K562 (cell line): ENCODE results near the gene RTL10. TPM values are rescaled to one million over a fixed set of nuclear protein-coding genes. Genes with fewer than 3 reads are reported as not detected.

Source experiments
- ASH1L ChIP-seq: fragments of 450-650 bp; IDR thresholded peaks from 2 replicates; pipeline ENCODE4 v1.6.1; 2018; ENCODE audit warnings: borderline replicate concordance, mild to moderate bottlenecking, low read depth; ENCODE audit not compliant: partially characterized antibody
- BCL6 ChIP-seq: fragments of 250-450 bp; sonication (Bioruptor Pico); IDR thresholded peaks from 2 replicates; pipeline ENCODE4 v1.4.0; 2020
- CTCF ChIP-seq, 3 experiments: IDR thresholded peaks in 2 of 3; conservative IDR thresholded peaks in 1 of 3; 2 replicates each; pipeline ENCODE4 v1.5.1; 2011 to 2012; ENCODE audit warnings: low read length in 3 of 3, mild to moderate bottlenecking in 3 of 3, control low read depth in 2 of 3, improper control_type of control experiment in 1 of 3, inconsistent platforms in 1 of 3, low read depth in 1 of 3, mixed read lengths in 1 of 3, moderate library complexity in 1 of 3; ENCODE audit not compliant: insufficient read depth in 2 of 3
- KAT2B ChIP-seq: IDR thresholded peaks from one replicate; pipeline ENCODE4 v1.6.1; 2012; ENCODE audit warnings: low read depth, mild to moderate bottlenecking, control low read depth, inconsistent platforms, low read length, moderate library complexity
- KDM5B ChIP-seq: fragments of 200-600 bp; sonication (generic); IDR thresholded peaks from 2 replicates; pipeline ENCODE4 v1.6.1; 2012; ENCODE audit warnings: low read depth, mild to moderate bottlenecking, moderate library complexity, low read length, control low read depth, inconsistent platforms; ENCODE audit not compliant: insufficient replicate concordance
- MAZ ChIP-seq, 2 experiments: fragments of 450-650 bp in 1 of 2; sonication (generic) in 1 of 2; formaldehyde crosslinking; IDR thresholded peaks in 1 of 2; conservative IDR thresholded peaks in 1 of 2; 2 replicates each; pipeline versions ENCODE4 v1.4.0 to v1.5.0; 2020; ENCODE audit warnings: mild to moderate bottlenecking in 1 of 2, missing genetic modification reagents in 1 of 2
- NFIC ChIP-seq: fragments of 450-650 bp; IDR thresholded peaks from 2 replicates; pipeline ENCODE4 v1.6.1; 2017; ENCODE audit warnings: mild to moderate bottlenecking, inconsistent platforms
- NR3C1 ChIP-seq: sonication (generic); formaldehyde crosslinking; IDR thresholded peaks from 2 replicates; pipeline ENCODE4 v1.8.1; 2022; ENCODE audit warnings: missing genetic modification reagents
- OTX1 ChIP-seq: fragments of 450-650 bp; formaldehyde crosslinking; IDR thresholded peaks from 2 replicates; pipeline ENCODE4 v1.4.0; 2022; ENCODE audit warnings: mild to moderate bottlenecking
- PHB ChIP-seq: fragments of 250-450 bp; sonication (Bioruptor Pico); IDR thresholded peaks from 2 replicates; pipeline ENCODE4 v1.5.0; 2021
- SAP30 ChIP-seq: fragments of 200-600 bp; sonication (generic); IDR thresholded peaks from 2 replicates; pipeline ENCODE4 v1.6.1; 2012; ENCODE audit warnings: borderline replicate concordance, low read depth, mild to moderate bottlenecking, moderate library complexity, low read length, control low read depth, inconsistent platforms; ENCODE audit not compliant: insufficient read depth, poor library complexity, severe bottlenecking
- SFPQ ChIP-seq: fragments of 200-400 bp; formaldehyde crosslinking; IDR thresholded peaks from 2 replicates; pipeline ENCODE4 v1.6.1; 2017; ENCODE audit warnings: mild to moderate bottlenecking, low read depth, low read length, moderate library complexity
- SRF ChIP-seq, 2 experiments: fragments of 250-450, 450-650 bp in 1 of 2; sonication (Bioruptor Pico) in 1 of 2; sonication (generic) in 1 of 2; formaldehyde crosslinking; IDR thresholded peaks; 2 replicates each; pipeline versions ENCODE4 v1.5.0 to v1.5.1; 2020 to 2022; ENCODE audit warnings: mild to moderate bottlenecking in 1 of 2, missing genetic modification reagents in 1 of 2
- TAF1 ChIP-seq: IDR thresholded peaks from 2 replicates; pipeline ENCODE4 v1.6.1; 2011; ENCODE audit warnings: mild to moderate bottlenecking, low read length, moderate library complexity; ENCODE audit not compliant: insufficient read depth, control insufficient read depth, severe bottlenecking; ENCODE audit errors: extremely low read depth
- ZBTB7A ChIP-seq: IDR thresholded peaks from 2 replicates; pipeline ENCODE4 v1.6.1; 2011; ENCODE audit warnings: low read depth, mild to moderate bottlenecking, low read length, moderate library complexity, borderline replicate concordance; ENCODE audit not compliant: control insufficient read depth
- ZNF121 ChIP-seq: sonication (generic); formaldehyde crosslinking; conservative IDR thresholded peaks from 2 replicates; pipeline ENCODE4 v1.8.0; 2022; ENCODE audit warnings: missing genetic modification reagents
- ZNF316 ChIP-seq: fragments of 450-650 bp; IDR thresholded peaks from 2 replicates; pipeline ENCODE4 v1.6.1; 2016
- polyA plus RNA-seq, 8 experiments: library from polyadenylated mRNA; depleted of rRNA in 4 of 8; stranded (reverse) in 5 of 8; unstranded in 3 of 8; fragments of >200 nt; fragmentation: Nextera tagmentation in 2 of 8; fragmentation: Illumina TruSeq in 1 of 8; extraction: Ambion mirVana in 2 of 8; extraction: Trizol in 1 of 8; gene quantifications; 2 replicates each; pipeline versions ENCODE4 v1.2.1 to v1.2.3, GENCODE V29; 2011 to 2014; ENCODE audit warnings: inconsistent platforms in 1 of 8, missing spikeins in 1 of 8
- total RNA-seq, 7 experiments: library from RNA; depleted of rRNA in 6 of 7; stranded (reverse); fragments of >200 nt in 6 of 7; fragmentation: Illumina TruSeq in 2 of 7; extraction: Trizol in 2 of 7; gene quantifications; 2 replicates each; pipeline versions ENCODE4 v1.2.1 to v1.2.3, GENCODE V29; 2011 to 2021; ENCODE audit warnings: low replicate concordance in 1 of 7
- TF ChIP-seq, protein P1 (sequence below): IDR thresholded peaks from 2 replicates; pipeline ENCODE4 v1.6.1; 2016; ENCODE audit warnings: missing genetic modification characterization, missing compliant biosample characterization

RTL10 gene
- total and polyA plus RNA-seq, 9 of the 15 experiments (the other 6 are each of a cell fraction or from before 2014, with no cell fraction given) = 19.8 to 75.5 (median 32.5) TPM

GRCh38 chr22:19890502-19891316 is 36.0 kb upstream of the RTL10 start (continued):
- TF ChIP-seq ZNF316 (no peak), SAP30 (no peak), MAZ (CRISPR knock-in tag; conservative IDR thresholded peaks at IDR 0.05 in 1 of 2, IDR thresholded peaks at IDR 0.05 in 1 of 2) (no peak), CTCF (IDR thresholded peaks at IDR 0.05 in 2 of 3, conservative IDR thresholded peaks at IDR 0.05 in 1 of 3; ENCODE audit: insufficient read depth in 2 of 3, low read depth in 1 of 3, low read length in 3 of 3) (no peak; a peak in 1 of 6 replicates), PHB (CRISPR knock-in tag) (no peak), BCL6 (no peak), KDM5B (no peak), ASH1L (no peak), OTX1 (no peak), ZBTB7A (no peak; the same call in 1 of the 2 replicates), SFPQ (no peak), KAT2B (no peak), SRF (CRISPR knock-in tag; IDR thresholded peaks at IDR 0.05) (0 out of 4 replicates have a peak, but pooled peaks of 1 of the 2 experiments have one; percentile 51), NR3C1 (CRISPR knock-in tag) (no peak), TAF1 (no peak), ZNF121 (CRISPR knock-in tag) (no peak), NFIC (peak; percentile 72)
- TF ChIP-seq, protein P1, sequence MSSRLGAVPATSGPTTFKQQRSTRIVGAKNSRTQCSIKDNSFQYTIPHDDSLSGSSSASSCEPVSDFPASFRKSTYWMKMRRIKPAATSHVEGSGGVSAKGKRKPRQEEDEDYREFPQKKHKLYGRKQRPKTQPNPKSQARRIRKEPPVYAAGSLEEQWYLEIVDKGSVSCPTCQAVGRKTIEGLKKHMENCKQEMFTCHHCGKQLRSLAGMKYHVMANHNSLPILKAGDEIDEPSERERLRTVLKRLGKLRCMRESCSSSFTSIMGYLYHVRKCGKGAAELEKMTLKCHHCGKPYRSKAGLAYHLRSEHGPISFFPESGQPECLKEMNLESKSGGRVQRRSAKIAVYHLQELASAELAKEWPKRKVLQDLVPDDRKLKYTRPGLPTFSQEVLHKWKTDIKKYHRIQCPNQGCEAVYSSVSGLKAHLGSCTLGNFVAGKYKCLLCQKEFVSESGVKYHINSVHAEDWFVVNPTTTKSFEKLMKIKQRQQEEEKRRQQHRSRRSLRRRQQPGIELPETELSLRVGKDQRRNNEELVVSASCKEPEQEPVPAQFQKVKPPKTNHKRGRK (tag) = no peak
- TF ChIP-seq, all 486 proteins: peak for 13
